Measurements from ENCODE around the gene ABCC8. TPM values are rescaled to one million over a fixed set of nuclear protein-coding genes. Genes with fewer than 3 reads are reported as not detected.

ABCC8 gene
- total and polyA plus RNA-seq, 2 experiments from 2014 or later = 2.0 to 3.4 TPM

DNA sequence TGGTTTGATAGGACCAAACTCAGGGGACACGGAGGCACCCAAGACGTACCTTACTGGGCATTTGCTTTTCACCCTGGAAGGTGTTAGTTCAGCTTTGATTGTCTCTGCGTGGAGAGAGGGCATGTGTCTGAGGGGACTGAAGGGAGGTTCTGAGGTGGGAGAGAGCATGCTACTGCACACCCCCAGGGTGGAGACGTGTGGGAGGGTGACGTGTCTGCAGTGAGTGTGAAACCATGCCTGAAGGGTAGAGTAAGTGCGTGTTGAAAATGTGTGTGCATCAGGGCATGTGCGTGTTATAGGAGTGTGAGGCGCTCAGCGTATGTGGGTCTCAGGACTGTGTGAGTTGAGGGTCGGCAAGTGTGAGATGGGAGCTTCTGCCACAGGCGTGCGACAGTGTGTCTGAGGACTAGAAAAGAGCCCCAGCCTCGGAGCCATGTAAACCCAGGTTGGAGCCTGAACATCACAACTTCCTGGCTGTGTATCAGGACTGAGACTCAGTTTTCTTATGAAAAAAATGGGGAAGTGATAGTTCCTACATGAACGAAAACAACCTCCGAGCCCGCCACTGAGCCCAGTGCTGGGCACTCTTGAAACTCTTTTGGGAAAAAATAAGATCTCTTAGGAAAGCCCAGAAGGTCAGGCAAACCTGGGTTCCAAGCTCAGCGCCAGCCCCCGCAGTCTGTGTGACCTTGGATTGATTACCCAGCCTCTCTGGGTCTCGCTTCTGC is 76.4 kb downstream of the ABCC8 start (continued):
- TF ChIP-seq, protein P1, sequence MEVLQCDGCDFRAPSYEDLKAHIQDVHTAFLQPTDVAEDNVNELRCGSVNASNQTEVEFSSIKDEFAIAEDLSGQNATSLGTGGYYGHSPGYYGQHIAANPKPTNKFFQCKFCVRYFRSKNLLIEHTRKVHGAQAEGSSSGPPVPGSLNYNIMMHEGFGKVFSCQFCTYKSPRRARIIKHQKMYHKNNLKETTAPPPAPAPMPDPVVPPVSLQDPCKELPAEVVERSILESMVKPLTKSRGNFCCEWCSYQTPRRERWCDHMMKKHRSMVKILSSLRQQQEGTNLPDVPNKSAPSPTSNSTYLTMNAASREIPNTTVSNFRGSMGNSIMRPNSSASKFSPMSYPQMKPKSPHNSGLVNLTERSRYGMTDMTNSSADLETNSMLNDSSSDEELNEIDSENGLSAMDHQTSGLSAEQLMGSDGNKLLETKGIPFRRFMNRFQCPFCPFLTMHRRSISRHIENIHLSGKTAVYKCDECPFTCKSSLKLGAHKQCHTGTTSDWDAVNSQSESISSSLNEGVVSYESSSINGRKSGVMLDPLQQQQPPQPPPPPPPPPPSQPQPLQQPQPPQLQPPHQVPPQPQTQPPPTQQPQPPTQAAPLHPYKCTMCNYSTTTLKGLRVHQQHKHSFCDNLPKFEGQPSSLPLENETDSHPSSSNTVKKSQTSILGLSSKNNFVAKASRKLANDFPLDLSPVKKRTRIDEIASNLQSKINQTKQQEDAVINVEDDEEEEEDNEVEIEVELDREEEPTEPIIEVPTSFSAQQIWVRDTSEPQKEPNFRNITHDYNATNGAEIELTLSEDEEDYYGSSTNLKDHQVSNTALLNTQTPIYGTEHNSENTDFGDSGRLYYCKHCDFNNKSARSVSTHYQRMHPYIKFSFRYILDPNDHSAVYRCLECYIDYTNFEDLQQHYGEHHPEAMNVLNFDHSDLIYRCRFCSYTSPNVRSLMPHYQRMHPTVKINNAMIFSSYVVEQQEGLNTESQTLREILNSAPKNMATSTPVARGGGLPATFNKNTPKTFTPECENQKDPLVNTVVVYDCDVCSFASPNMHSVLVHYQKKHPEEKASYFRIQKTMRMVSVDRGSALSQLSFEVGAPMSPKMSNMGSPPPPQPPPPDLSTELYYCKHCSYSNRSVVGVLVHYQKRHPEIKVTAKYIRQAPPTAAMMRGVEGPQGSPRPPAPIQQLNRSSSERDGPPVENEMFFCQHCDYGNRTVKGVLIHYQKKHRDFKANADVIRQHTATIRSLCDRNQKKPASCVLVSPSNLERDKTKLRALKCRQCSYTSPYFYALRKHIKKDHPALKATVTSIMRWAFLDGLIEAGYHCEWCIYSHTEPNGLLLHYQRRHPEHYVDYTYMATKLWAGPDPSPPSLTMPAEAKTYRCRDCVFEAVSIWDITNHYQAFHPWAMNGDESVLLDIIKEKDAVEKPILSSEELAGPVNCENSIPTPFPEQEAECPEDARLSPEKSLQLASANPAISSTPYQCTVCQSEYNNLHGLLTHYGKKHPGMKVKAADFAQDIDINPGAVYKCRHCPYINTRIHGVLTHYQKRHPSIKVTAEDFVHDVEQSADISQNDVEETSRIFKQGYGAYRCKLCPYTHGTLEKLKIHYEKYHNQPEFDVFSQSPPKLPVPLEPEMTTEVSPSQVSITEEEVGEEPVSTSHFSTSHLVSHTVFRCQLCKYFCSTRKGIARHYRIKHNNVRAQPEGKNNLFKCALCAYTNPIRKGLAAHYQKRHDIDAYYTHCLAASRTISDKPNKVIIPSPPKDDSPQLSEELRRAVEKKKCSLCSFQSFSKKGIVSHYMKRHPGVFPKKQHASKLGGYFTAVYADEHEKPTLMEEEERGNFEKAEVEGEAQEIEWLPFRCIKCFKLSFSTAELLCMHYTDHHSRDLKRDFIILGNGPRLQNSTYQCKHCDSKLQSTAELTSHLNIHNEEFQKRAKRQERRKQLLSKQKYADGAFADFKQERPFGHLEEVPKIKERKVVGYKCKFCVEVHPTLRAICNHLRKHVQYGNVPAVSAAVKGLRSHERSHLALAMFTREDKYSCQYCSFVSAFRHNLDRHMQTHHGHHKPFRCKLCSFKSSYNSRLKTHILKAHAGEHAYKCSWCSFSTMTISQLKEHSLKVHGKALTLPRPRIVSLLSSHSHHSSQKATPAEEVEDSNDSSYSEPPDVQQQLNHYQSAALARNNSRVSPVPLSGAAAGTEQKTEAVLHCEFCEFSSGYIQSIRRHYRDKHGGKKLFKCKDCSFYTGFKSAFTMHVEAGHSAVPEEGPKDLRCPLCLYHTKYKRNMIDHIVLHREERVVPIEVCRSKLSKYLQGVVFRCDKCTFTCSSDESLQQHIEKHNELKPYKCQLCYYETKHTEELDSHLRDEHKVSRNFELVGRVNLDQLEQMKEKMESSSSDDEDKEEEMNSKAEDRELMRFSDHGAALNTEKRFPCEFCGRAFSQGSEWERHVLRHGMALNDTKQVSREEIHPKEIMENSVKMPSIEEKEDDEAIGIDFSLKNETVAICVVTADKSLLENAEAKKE (CRISPR knock-in tag; IDR thresholded peaks at IDR 0.05) = no peak
- TF ChIP-seq EZH2 (IDR thresholded peaks at IDR 0.05; ENCODE audit: low read depth, unreplicated experiment) = no peak
- TF ChIP-seq NANOG (IDR thresholded peaks at IDR 0.05; ENCODE audit: borderline replicate concordance) = no peak
- no peak for TF ChIP-seq ZNF114 (CRISPR knock-in tag; IDR thresholded peaks at IDR 0.05)
- TF ChIP-seq EZH2phosphoT487 (IDR thresholded peaks at IDR 0.05; ENCODE audit: unreplicated experiment) = no peak
- TF ChIP-seq, protein P2, sequence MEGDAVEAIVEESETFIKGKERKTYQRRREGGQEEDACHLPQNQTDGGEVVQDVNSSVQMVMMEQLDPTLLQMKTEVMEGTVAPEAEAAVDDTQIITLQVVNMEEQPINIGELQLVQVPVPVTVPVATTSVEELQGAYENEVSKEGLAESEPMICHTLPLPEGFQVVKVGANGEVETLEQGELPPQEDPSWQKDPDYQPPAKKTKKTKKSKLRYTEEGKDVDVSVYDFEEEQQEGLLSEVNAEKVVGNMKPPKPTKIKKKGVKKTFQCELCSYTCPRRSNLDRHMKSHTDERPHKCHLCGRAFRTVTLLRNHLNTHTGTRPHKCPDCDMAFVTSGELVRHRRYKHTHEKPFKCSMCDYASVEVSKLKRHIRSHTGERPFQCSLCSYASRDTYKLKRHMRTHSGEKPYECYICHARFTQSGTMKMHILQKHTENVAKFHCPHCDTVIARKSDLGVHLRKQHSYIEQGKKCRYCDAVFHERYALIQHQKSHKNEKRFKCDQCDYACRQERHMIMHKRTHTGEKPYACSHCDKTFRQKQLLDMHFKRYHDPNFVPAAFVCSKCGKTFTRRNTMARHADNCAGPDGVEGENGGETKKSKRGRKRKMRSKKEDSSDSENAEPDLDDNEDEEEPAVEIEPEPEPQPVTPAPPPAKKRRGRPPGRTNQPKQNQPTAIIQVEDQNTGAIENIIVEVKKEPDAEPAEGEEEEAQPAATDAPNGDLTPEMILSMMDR (conservative IDR thresholded peaks at IDR 0.05; ENCODE audit: low read depth in 2 of 2) = no peak

DNA sequence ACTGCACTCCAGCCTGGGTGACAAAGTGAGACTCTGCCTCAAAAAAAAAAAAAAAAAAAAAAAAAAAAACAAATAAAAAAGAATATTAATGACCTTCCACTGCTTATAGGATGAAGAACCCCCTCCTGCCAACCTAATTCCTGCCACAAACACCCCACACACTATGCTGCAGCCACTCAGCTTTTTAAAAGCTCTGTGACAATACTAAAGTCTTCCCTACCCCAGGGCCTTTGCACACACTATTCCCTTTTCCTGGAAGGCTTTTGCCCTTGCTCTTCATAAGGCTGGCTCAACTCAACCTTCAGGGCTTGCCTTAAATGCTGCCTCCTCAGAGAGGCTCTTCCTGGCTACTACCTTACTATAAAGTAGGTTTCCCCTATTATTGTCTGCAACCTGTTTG is 77.4 kb downstream of the ABCC8 start:
- H3K4me3 Mint-ChIP-seq = no peak overlapping the region
- Histone ChIP-seq H3K9me2 (ENCODE audit: insufficient read depth) (no peaks in the 10 kb centered on the region), H2AFZ (no peak overlapping the region), H3K79me2 (replicated peaks; ENCODE audit: insufficient read depth) (no peaks in the 10 kb centered on the region), H3F3A (replicated peaks; ENCODE audit: low read depth) (no peaks in the 10 kb centered on the region), H3K4me3 (no peak overlapping the region), H3K4me1 (ENCODE audit: insufficient read depth) (no peaks in the 10 kb centered on the region), H3K27ac (ENCODE audit: low read depth) (no peak overlapping the region), H3K4me2 (no peak overlapping the region), H3K27me3 (ENCODE audit: insufficient read depth) (no peaks in the 10 kb centered on the region), H3K36me3 (ENCODE audit: insufficient read depth) (no peaks in the 10 kb centered on the region), H4K20me1 (replicated peaks; ENCODE audit: insufficient read depth) (no peaks in the 10 kb centered on the region)
- no peaks in the 10 kb centered on the region for H3K4me1 Mint-ChIP-seq
- H3K27me3 Mint-ChIP-seq (ENCODE audit: insufficient read depth, low read depth, poor library complexity) = peaks cover 4% of the 10 kb centered on the region
- no peaks in the 10 kb centered on the region for H3K36me3 Mint-ChIP-seq (ENCODE audit: low read depth)
- no peak overlapping the region for H3K27ac Mint-ChIP-seq
- DNase-seq (ENCODE audit: low spot score) (no peak), ATAC-seq (no peak)
- no peaks in the 10 kb centered on the region for H3K9me3 Mint-ChIP-seq
- TF ChIP-seq, protein P3, sequence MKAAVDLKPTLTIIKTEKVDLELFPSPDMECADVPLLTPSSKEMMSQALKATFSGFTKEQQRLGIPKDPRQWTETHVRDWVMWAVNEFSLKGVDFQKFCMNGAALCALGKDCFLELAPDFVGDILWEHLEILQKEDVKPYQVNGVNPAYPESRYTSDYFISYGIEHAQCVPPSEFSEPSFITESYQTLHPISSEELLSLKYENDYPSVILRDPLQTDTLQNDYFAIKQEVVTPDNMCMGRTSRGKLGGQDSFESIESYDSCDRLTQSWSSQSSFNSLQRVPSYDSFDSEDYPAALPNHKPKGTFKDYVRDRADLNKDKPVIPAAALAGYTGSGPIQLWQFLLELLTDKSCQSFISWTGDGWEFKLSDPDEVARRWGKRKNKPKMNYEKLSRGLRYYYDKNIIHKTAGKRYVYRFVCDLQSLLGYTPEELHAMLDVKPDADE (IDR thresholded peaks at IDR 0.05) = no peak
